Sciatic nerve (tissue), 2 donors: ENCODE measurements around the gene TAS2R41. TPM values are rescaled to one million over a fixed set of nuclear protein-coding genes. Genes with fewer than 3 reads are reported as not detected.

Experiments used
- ATAC-seq: fragments of 200-7000 bp; cut with Tn5 transposase; one replicate; pipeline ENCODE4 v1.9.1; 2020; ENCODE audit warnings: mild to moderate bottlenecking, moderate library complexity
- DNase-seq: peaks from one replicate; pipeline ENCODE4 v3.0.0-alpha.2; 2020; ENCODE audit warnings: low spot score
- intact Hi-C: fragments of 100-400 bp; cut with DNase I; formaldehyde crosslinking; loops from one replicate; pipeline ENCODE4 v1.14.2; 2022
- total RNA-seq: library from RNA; stranded (reverse); fragmentation: NEBNext Ultra II Directional; extraction: Animal tissue kit (Norgen Biotek cat#: 25700); gene quantifications from one replicate; pipeline ENCODE4 v1.2.1, GENCODE V29; 2021
- donor health status: DM: no; HTN: no; CAD: no.
- donor health status: DM: no; HTN: no; CAD: no.

TAS2R41 gene
- total RNA-seq, 1 donor from 2014 or later, result not detected

GRCh38 chr7:143487061-143487460 is 9.4 kb downstream of the TAS2R41 start:
- ATAC-seq (no peak), DNase-seq (no peak)
- intact Hi-C loops, result no loop called here

- intact Hi-C loops, result no loop called here
- ATAC-seq, result peak; percentile 80
- peak; percentile 74 for DNase-seq
Observed at GRCh38 chr7:143487566-143487965, 9.9 kb downstream of the TAS2R41 start.

DNA sequence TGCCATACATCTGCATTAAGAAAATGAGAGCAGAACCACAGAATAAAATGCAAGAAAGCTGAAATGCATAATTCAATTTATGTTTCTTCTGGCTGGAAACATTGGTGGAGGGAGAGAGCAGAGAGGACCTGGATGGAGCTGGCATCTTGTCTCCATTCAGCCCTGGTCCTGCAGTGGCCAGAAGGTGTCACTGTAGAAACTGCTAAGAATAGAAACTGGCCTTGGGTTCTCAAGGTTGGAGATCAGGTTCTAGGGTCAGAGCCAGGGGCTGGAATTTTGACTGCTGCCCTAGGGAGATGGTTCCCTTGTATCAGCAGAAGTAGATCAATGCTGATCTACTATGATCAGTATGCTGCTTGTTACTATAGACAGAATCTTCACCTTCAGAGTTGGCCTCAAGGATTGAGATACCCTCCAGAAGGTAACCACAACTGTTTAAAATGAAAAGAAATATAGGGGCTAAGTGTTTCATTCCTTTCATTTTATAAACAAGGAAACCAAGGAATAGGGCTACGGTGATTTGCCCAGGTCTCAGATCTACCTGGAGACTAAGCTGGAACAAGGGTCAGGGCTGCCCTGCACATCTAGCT is 13.1 kb downstream of the TAS2R41 start:
- ATAC-seq (peak; percentile 64), DNase-seq (no peak)

GRCh38 chr7:143492043-143492471 is 14.4 kb downstream of the TAS2R41 start:
- DNase-seq, result no peak
- ATAC-seq, result peak; percentile 71
- intact Hi-C loops, result no loop called here

More for the DNA sequence above, 13.1 kb downstream of the TAS2R41 start:
- intact Hi-C loops, result no loop called here

- ATAC-seq, result no peak
- intact Hi-C loops, result no loop called here
- DNase-seq, result no peak
Observed at GRCh38 chr7:143492799-143493739, 15.4 kb downstream of the TAS2R41 start.

DNA sequence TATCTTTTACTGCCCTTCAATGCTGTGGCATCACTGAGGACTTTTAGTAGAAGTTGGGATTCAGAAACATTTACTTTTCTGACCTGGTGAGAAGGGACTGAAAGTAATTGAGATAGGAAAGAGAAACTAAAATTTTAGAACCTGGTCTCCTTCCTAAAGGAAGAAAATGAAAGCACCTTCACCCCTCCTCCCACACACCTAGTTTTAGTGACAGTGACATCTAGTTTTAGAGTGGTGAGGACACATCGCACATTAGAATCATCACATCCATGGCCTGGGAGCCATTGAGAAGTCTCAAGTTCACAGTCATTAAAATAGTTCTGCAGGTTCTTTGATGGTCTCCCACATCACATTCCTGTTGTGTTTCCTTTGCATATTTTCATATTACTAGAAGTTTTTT is 16.1 kb downstream of the TAS2R41 start:
- intact Hi-C loops, result no loop called here
- DNase-seq (no peak), ATAC-seq (no peak)

DNA sequence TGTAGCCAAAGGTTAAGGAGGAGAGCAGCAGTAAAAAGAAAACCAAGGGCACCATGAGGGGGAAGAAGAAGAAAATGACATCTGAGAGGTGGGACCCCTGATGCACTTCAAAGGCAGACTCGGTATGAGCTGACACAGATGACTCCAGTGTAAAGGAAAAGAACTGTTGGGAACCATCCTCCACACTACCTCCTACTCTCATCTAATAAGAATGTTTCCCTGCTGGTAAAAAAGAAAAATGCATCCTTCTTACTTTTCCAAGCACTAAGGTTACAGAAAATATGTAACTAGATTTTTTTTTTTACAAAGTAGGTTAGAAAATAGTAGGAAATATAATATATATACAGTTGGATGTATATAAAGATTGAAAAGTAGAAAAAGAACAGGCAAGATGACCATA is 16.9 kb downstream of the TAS2R41 start:
- intact Hi-C loops, result no loop called here
- no peak for ATAC-seq

DNA sequence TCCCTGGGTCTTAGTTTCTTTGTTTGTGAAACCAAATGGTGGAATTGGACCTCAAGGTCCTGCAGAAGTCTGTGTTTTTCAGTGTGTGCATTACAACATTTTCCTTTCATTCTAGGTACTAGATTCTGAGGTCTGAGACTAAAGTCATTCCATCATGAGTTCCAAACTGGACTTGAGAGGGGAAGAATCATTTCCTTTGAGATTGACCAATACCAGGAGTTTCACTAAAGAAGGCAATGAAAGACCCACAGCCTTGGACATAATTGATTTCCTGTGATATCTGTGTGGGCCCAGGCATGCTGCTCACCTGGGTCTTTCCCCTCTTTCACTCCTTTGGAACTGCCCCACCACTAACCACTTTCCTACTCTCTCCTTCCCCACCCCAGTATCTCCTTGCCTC is 18.2 kb downstream of the TAS2R41 start:
- intact Hi-C loops, result no loop called here
- DNase-seq (no peak), ATAC-seq (no peak)

More for the DNA sequence above, 16.9 kb downstream of the TAS2R41 start:
- DNase-seq, result no peak

DNA sequence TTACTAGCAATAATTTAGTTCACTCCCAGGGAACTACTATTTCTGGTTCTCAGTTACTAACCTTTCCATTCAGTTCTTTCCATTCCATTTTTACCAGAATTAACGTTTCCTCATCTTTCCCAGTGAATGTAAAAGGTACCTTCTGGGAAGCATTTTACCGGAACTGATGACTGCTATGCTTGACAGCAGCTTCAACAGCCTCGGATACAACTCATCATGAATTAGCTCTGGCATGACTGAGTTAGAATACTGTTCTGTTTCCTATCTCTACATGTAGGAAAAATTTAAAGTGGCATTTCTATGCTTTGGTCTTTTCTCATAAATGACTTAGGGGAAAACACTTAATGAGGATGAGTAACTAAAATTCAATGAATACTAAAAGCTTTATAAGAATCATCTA is 18.6 kb downstream of the TAS2R41 start:
- intact Hi-C loops, result no loop called here
- ATAC-seq, result no peak
- DNase-seq, result no peak

GRCh38 chr7:143497008-143497795 is 19.5 kb downstream of the TAS2R41 start:
- DNase-seq (no peak), ATAC-seq (no peak)
- intact Hi-C loops, result no loop called here

- ATAC-seq (peak; percentile 70), DNase-seq (no peak)
- intact Hi-C loops, result no loop called here
Observed at GRCh38 chr7:143499246-143499645, 21.6 kb downstream of the TAS2R41 start.

- ATAC-seq (peak; percentile 38), DNase-seq (no peak)
- intact Hi-C loops, result no loop called here
Observed at GRCh38 chr7:143499743-143500348, 22.2 kb downstream of the TAS2R41 start.

DNA sequence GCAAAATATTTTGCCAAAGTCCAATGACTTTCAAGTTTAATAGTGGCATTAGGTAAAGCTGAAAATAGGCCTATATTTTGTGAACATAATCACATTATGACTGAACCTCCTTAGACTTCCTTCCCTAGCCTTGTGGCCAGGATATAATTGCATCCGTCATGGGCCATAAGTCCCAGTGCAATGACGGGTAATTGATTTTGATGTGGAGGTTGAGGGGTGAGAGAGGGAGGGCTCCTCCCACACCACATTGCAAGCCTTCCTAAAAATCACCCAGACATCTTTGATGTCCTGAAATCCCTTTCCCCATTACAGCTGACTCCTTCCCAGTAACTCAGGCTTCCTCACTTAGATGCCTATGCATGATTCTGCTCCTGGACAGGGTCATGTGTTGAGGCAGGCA is 25.6 kb downstream of the TAS2R41 start:
- ATAC-seq, result no peak
- DNase-seq, result no peak
- intact Hi-C loops, result no loop called here

- intact Hi-C loops, result no loop called here
Observed at GRCh38 chr7:143504215-143504936, 26.7 kb downstream of the TAS2R41 start.

DNA sequence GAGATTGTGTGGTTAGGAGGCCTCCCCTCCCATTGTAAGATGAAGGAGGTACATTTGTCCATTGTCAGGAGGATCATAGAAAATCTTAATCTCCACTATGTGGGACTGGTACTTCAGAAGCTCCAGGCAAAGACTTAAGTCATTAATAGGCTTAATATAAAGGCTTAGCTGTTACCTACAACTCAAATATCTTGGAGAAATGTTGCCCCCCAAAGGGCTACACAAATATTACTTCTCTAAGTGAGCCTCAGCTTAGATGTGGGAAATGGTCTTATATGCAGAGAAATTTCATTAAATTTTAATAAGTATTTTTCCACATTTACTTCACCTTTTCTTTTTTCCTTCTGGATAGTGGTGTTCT is 27.2 kb downstream of the TAS2R41 start:
- intact Hi-C loops, result no loop called here
- DNase-seq, result no peak
- peak; percentile 35 for ATAC-seq

More at GRCh38 chr7:143504215-143504936, 26.7 kb downstream of the TAS2R41 start:
- ATAC-seq (peak; percentile 21), DNase-seq (no peak)

- intact Hi-C loops, result no loop called here
- ATAC-seq, result no peak
- no peak for DNase-seq
Observed at GRCh38 chr7:143505838-143506237, 28.2 kb downstream of the TAS2R41 start.

DNA sequence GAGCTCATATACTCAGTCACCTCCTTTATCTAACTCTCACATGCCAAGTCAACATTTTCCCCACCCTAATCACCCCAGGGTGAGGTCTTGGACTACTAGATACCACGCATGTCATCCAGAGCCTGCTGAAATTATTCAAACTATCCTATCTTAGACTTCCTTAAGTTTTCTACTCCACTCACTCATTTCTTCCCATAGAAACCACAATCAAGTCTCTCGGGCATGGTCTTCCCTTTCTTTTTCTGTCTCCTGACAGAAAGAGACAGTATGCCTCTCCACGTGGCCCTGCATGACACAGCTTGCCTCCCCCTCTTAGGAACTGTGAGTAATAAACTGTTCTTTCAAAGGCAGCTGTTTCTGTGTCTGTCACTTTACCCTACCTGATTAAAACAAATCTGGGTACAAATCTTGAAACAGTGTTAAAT is 29.4 kb downstream of the TAS2R41 start:
- intact Hi-C loops, result no loop called here
- no peak for ATAC-seq
- no peak for DNase-seq

DNA sequence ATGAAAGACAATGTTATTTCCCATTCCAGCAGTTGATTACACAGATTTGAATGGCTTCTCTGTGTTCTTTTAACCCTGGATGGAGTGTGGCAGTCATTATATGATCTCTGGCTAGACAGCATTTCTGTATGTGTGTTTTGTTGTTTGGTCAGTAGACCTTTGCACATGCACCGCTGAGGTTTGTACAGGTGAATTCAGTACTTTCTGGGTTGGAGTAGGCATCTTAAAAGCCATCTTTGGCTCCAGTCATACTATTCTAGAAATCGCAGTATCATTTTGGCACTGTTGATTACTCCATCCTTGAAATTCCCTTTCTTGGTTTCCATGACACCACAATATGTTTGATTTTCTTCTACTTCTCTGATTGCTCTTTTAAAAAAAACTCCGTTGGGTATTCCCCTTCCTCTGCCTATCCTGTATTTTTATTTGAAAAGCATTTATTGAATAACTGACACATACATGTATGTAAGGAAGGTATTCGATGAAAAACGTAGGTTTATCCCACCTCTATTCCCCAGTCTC is 29.9 kb downstream of the TAS2R41 start:
- ATAC-seq (no peak), DNase-seq (no peak)
- intact Hi-C loops, result no loop called here
